HG03558 (cell line): ENCODE results near the gene PTCD1.
A peak's percentile ranks its signal among the peaks of the same experiment; 100 is the strongest.
"Not testable (repeated sequence)": the region's sequence is repeated elsewhere in the genome, so short reads cannot be mapped to it uniquely, and the experiment has no call there.

ENCODE experiments used
- ATAC-seq: cut with Tn5 transposase; IDR thresholded peaks from one replicate; pipeline ENCODE4 v1.9.1; 2021; ENCODE audit warnings: moderate number of reproducible peaks; ENCODE audit not compliant: unreplicated experiment; ENCODE audit errors: extremely low read depth

The PTCD1 gene

GRCh38 chr7:99390941-99391602, 47.5 kb downstream of the PTCD1 start:
- ATAC-seq: no peak

GRCh38 chr7:99389772-99390171, 48.8 kb downstream of the PTCD1 start:
- no peak for ATAC-seq

- no peak for ATAC-seq
Measured at GRCh38 chr7:99387912-99388311, 50.7 kb downstream of the PTCD1 start.

- ATAC-seq: not testable (repeated sequence)
Measured at GRCh38 chr7:99387239-99387635, 51.4 kb downstream of the PTCD1 start.

- no peak for ATAC-seq
Measured at GRCh38 chr7:99386584-99387238, 51.9 kb downstream of the PTCD1 start.

GRCh38 chr7:99385564-99385963, 53.0 kb downstream of the PTCD1 start:
- no peak for ATAC-seq

GRCh38 chr7:99384523-99384922, 54.1 kb downstream of the PTCD1 start:
- ATAC-seq: no peak

GRCh38 chr7:99383791-99384370, 54.7 kb downstream of the PTCD1 start:
- no peak for ATAC-seq

- ATAC-seq: no peak
Measured at GRCh38 chr7:99383203-99383602, 55.4 kb downstream of the PTCD1 start.

GRCh38 chr7:99381664-99382075, 56.9 kb downstream of the PTCD1 start:
- no peak for ATAC-seq

GRCh38 chr7:99380823-99381663, 57.6 kb downstream of the PTCD1 start:
- peak; percentile 46 for ATAC-seq

GRCh38 chr7:99380032-99380822, 58.4 kb downstream of the PTCD1 start:
- ATAC-seq: no peak

GRCh38 chr7:99379693-99380031, 58.9 kb downstream of the PTCD1 start:
- ATAC-seq: not testable (repeated sequence)

- no peak for ATAC-seq
Measured at GRCh38 chr7:99379043-99379577, 59.5 kb downstream of the PTCD1 start.

GRCh38 chr7:99375070-99375807, 63.4 kb downstream of the PTCD1 start:
- no peak for ATAC-seq

- ATAC-seq: no peak
Measured at GRCh38 chr7:99374111-99375064, 64.2 kb downstream of the PTCD1 start, which contains the start of gene ARPC1B. TSS of gene ARPC1B (plus strand) at chr7:99374730. CDS start at chr7:99385715, 10,985 bp downstream.

- ATAC-seq: no peak
Measured at GRCh38 chr7:99373091-99374066, 65.2 kb downstream of the PTCD1 start.
